Ascending aorta (tissue), 2 donors: ENCODE data around the gene SLC25A19. TPM values are rescaled to one million over a fixed set of nuclear protein-coding genes. Genes with fewer than 3 reads are reported as not detected.

Experiments used
- DNase-seq, 2 donors: peaks; one replicate each; pipeline ENCODE4 v3.0.0-alpha.2; 2019; ENCODE audit warnings: low spot score in 2 of 2
- H3K27ac ChIP-seq, 2 donors: fragments of 200-600 bp; sonication (generic); one replicate each; pipeline ENCODE4 v1.5.1; 2016 to 2017; ENCODE audit warnings: mild to moderate bottlenecking in 1 of 2
- H3K27me3 ChIP-seq: fragments of 200-600 bp; sonication (generic); one replicate; pipeline ENCODE4 v1.5.1; 2017
- H3K36me3 ChIP-seq, 2 donors: fragments of 200-600 bp; sonication (generic); one replicate each; pipeline ENCODE4 v1.5.1; 2016
- H3K4me1 ChIP-seq, 2 donors: fragments of 200-600 bp; sonication (generic); one replicate each; pipeline ENCODE4 v1.5.1; 2016 to 2017; ENCODE audit warnings: mild to moderate bottlenecking in 1 of 2
- H3K4me3 ChIP-seq, 2 donors: fragments of 200-600 bp; sonication (generic); one replicate each; pipeline ENCODE4 v1.5.1; 2016 to 2017; ENCODE audit warnings: mild to moderate bottlenecking in 1 of 2
- H3K9me3 ChIP-seq, 2 donors: fragments of 200-600 bp; sonication (generic); one replicate each; pipeline ENCODE4 v1.5.1; 2016
- intact Hi-C: fragments of 100-400 bp; cut with DNase I; formaldehyde crosslinking; loops from one replicate; pipeline ENCODE4 v1.15.1; 2023
- total RNA-seq: library from RNA; depleted of rRNA; stranded (reverse); fragments of >200 nt; gene quantifications from one replicate; pipeline ENCODE4 v1.1.0, GENCODE V29; 2016
- TF ChIP-seq, protein P1 (sequence below), 3 experiments: fragments of 200-600 bp in 2 of 3; fragments of 450-650 bp in 1 of 3; sonication (generic) in 2 of 3; IDR thresholded peaks; one replicate each; pipeline ENCODE4 v1.5.1; 2016 to 2019; ENCODE audit warnings: antibody characterized with exemption in 3 of 3, mild to moderate bottlenecking in 1 of 3, moderate library complexity in 1 of 3

SLC25A19 gene
- total RNA-seq, 1 donor from 2014 or later: 1.3 TPM

DNA sequence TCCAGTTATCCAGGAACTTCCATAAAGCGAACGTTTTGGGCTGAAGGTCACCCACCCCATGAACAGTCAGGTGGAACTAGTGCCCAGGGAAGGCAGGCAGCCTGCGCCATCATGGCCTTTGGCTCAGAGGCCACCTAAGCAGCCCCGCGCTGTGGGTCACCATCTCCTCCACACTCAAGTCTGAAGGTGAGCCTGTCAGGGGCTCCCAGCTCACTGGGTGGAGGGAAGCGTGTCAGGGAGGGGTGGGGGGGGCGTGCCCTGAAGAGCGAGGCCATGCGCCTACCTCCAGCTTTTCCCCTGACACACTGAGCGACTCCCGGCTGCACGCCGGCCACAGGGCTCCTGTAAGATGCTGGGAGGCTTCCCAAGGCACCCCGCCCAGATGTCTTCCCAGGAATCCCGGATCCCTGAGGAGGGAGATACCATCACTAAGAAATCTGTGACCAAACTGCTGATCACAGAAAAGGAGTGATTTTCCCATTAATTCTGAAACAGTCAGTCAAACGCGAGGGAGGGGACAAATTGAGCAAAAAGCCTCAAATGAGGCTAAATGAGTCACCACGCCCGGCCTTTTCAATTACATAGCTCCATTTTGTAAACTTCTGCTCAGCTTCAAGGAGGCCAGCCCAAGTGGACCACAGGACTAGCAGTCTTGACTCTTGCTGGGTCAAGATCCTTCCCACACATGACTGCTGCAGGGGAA is 26.5 kb upstream of the SLC25A19 start:
- intact Hi-C loops: no loop called here
- Histone ChIP-seq H3K36me3 (peaks cover 19 to 23% of the 10 kb centered on the region in 2 donors), H3K27me3 (no peaks in the 10 kb centered on the region), H3K27ac (no peak overlapping the region), H3K9me3 (no peaks in the 10 kb centered on the region), H3K4me3 (no peak overlapping the region), H3K4me1 (no peaks in the 10 kb centered on the region)
- TF ChIP-seq, protein P1, sequence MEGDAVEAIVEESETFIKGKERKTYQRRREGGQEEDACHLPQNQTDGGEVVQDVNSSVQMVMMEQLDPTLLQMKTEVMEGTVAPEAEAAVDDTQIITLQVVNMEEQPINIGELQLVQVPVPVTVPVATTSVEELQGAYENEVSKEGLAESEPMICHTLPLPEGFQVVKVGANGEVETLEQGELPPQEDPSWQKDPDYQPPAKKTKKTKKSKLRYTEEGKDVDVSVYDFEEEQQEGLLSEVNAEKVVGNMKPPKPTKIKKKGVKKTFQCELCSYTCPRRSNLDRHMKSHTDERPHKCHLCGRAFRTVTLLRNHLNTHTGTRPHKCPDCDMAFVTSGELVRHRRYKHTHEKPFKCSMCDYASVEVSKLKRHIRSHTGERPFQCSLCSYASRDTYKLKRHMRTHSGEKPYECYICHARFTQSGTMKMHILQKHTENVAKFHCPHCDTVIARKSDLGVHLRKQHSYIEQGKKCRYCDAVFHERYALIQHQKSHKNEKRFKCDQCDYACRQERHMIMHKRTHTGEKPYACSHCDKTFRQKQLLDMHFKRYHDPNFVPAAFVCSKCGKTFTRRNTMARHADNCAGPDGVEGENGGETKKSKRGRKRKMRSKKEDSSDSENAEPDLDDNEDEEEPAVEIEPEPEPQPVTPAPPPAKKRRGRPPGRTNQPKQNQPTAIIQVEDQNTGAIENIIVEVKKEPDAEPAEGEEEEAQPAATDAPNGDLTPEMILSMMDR (IDR thresholded peaks at IDR 0.05): no peak
- no peak for DNase-seq

GRCh38 chr17:75313941-75314551 is 24.8 kb upstream of the SLC25A19 start:
- peak in 1 of 2 donors; percentile 30 for DNase-seq
- Histone ChIP-seq H3K4me3 (no peak overlapping the region), H3K27me3 (no peaks in the 10 kb centered on the region), H3K4me1 (no peaks in the 10 kb centered on the region), H3K36me3 (peaks cover 7 to 14% of the 10 kb centered on the region in 2 donors), H3K27ac (peak overlapping the region; percentile 11 to 26), H3K9me3 (no peaks in the 10 kb centered on the region)
- intact Hi-C loops: no loop called here
- TF ChIP-seq, protein P1 (IDR thresholded peaks at IDR 0.05): no peak

- Histone ChIP-seq H3K4me1 (no peaks in the 10 kb centered on the region), H3K4me3 (no peak overlapping the region), H3K27me3 (no peaks in the 10 kb centered on the region), H3K9me3 (no peaks in the 10 kb centered on the region), H3K27ac (peak overlapping the region; percentile 6 to 30), H3K36me3 (no peaks in the 10 kb centered on the region)
- intact Hi-C loops: no loop called here
- TF ChIP-seq, protein P1 (IDR thresholded peaks at IDR 0.05): no peak
- no peak for DNase-seq
Measured at GRCh38 chr17:75308732-75309629, 19.7 kb upstream of the SLC25A19 start.

DNA sequence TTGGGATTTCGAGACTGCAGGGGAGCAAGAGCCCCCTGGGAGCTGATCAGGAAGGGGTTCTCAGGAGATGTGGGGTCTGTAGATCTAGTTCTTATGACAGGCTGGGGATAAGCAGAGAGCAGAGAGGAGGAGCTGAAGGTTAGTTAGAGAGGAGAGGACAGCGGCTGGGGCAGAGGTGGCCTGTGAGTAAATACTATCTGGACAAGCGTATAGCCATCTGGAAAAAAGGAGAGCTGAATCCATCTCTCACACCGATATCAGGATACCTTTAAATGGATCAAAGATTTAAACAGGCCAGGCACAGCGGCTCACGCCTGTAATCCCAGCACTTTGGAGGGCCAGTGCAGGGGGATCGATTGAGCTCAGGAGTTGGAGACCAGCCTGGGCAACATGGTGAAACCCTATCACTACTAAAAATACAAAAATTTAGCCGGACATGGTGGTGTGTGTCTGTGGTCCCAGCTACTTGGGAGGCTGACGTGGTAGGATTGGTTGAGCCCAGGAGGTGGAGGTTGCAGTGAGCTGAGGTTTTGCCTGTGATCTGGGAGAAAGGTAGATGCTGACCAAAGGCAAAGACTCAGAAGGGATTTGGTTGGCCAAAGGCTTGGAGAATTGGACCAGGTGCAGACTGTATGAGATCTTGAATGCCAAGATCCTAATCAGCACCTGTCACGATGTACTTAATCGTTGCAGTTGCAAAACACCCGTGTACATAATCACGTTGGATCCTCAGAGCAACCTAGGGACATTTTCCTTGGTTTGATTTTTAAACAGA is 18.9 kb upstream of the SLC25A19 start:
- Histone ChIP-seq H3K27me3 (no peaks in the 10 kb centered on the region), H3K4me1 (no peaks in the 10 kb centered on the region), H3K9me3 (no peaks in the 10 kb centered on the region), H3K4me3 (no peak overlapping the region), H3K27ac (no peak overlapping the region), H3K36me3 (no peaks in the 10 kb centered on the region)
- intact Hi-C loops: no loop called here
- no peak for DNase-seq
- TF ChIP-seq, protein P1 (IDR thresholded peaks at IDR 0.05): no peak

DNA sequence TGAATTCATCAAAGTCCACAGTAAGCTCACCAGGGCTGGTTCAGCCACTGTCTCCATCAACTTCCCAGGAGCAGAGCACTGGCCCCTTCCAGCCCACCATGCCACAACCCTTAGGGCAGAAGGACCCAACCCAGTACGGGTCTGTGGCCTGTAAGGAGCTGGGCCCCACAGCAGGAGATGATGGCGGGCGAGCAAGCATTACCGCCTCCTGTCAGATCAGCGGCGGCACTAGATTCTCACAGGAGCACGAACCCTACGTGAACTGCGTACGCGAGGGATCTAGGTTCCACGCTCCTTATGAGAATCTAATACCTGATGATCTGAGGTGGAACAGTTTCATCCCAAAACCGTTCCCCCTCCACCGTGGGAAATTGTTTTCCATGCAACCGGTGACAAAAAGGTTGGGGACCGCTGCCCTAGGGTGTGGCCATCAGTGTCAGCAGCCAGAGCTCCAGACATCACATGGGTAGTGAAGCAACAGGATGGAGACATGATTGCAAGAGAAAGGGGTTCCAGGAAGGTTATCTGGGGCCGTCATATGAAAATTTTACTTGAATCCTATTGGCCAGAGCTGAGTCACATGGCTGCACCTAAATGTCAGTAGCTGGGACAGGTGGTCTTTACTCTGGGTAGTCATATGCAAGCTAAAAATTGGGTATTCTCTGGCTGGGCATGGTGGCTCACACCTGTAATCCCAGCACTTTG is 12.4 kb upstream of the SLC25A19 start:
- H3K27me3 ChIP-seq: no peaks in the 10 kb centered on the region
- intact Hi-C loops: no loop called here
- H3K9me3 ChIP-seq: no peaks in the 10 kb centered on the region
- DNase-seq: no peak
- TF ChIP-seq, protein P1 (IDR thresholded peaks at IDR 0.05): no peak
- no peak overlapping the region for H3K4me3 ChIP-seq
- no peak overlapping the region for H3K27ac ChIP-seq
- H3K4me1 ChIP-seq: no peaks in the 10 kb centered on the region
- H3K36me3 ChIP-seq: no peaks in the 10 kb centered on the region
